RWPE2 (cell line): ENCODE measurements around the gene FRK.

Experiments
- ATAC-seq: fragments of 200-7000 bp; cut with Tn5 transposase; 3 replicates; pipeline ENCODE4 v1.9.1; 2021; ENCODE audit warnings: low read depth
- DNase-seq: peaks from one replicate; pipeline ENCODE4 v3.0.0-alpha.2; 2020; ENCODE audit warnings: low spot score
- H3K27ac ChIP-seq: fragments of 450-650 bp; 2 replicates; pipeline ENCODE4 v1.5.1; 2017; ENCODE audit warnings: mild to moderate bottlenecking; ENCODE audit not compliant: poor library complexity, severe bottlenecking
- H3K27me3 ChIP-seq: fragments of 250-450 bp; sonication (Bioruptor Pico); 2 replicates; pipeline ENCODE4 v1.5.1; 2021; ENCODE audit warnings: mild to moderate bottlenecking, moderate library complexity; ENCODE audit not compliant: insufficient read depth, poor library complexity, severe bottlenecking
- H3K36me3 ChIP-seq: fragments of 250-450 bp; sonication (Bioruptor Pico); 2 replicates; pipeline ENCODE4 v1.5.1; 2020; ENCODE audit warnings: low read depth, mild to moderate bottlenecking, moderate library complexity
- H3K4me1 ChIP-seq: fragments of 250-450 bp; sonication (Bioruptor Pico); 2 replicates; pipeline ENCODE4 v1.5.1; 2021; ENCODE audit warnings: mild to moderate bottlenecking, moderate library complexity; ENCODE audit not compliant: insufficient read depth, poor library complexity, severe bottlenecking
- H3K4me3 ChIP-seq: fragments of 250-450 bp; sonication (Bioruptor Pico); 2 replicates; pipeline ENCODE4 v1.5.1; 2021; ENCODE audit warnings: mild to moderate bottlenecking, moderate library complexity; ENCODE audit not compliant: severe bottlenecking
- H3K9me3 ChIP-seq: fragments of 250-450 bp; sonication (Bioruptor Pico); 2 replicates; pipeline ENCODE4 v1.5.1; 2021; ENCODE audit warnings: mild to moderate bottlenecking, moderate library complexity; ENCODE audit not compliant: severe bottlenecking
- CTCF ChIP-seq: fragments of 450-650 bp; IDR thresholded peaks from one replicate; pipeline ENCODE4 v1.5.1; 2017; ENCODE audit warnings: mild to moderate bottlenecking, moderate library complexity; ENCODE audit not compliant: poor library complexity, severe bottlenecking

Gene FRK

GRCh38 chr6:116033687-116034303 lies 26.9 kb downstream of the FRK start:
- H3K4me1 ChIP-seq, result peaks cover 5% of the 10 kb centered on the region
- no peaks in the 10 kb centered on the region for H3K27me3 ChIP-seq
- no peak overlapping the region for H3K27ac ChIP-seq
- H3K36me3 ChIP-seq, result no peaks in the 10 kb centered on the region
- no peak overlapping the region for H3K4me3 ChIP-seq
- no peaks in the 10 kb centered on the region for H3K9me3 ChIP-seq
- no peak for TF ChIP-seq CTCF
- ATAC-seq (no peak), DNase-seq (no peak)

- no peak for ATAC-seq
- DNase-seq, result no peak
These were observed 29.9 kb downstream of the FRK start for GRCh38 chr6:116030770-116031169.

GRCh38 chr6:116029535-116029934 lies 31.2 kb downstream of the FRK start:
- ATAC-seq, result no peak
- no peaks in the 10 kb centered on the region for H3K36me3 ChIP-seq
- no peaks in the 10 kb centered on the region for H3K27me3 ChIP-seq
- no peak for TF ChIP-seq CTCF
- H3K9me3 ChIP-seq, result no peaks in the 10 kb centered on the region
- no peak for DNase-seq
- no peak overlapping the region for H3K4me3 ChIP-seq
- peaks cover 1% of the 10 kb centered on the region for H3K4me1 ChIP-seq
- no peak overlapping the region for H3K27ac ChIP-seq

More at GRCh38 chr6:116030770-116031169, 29.9 kb downstream of the FRK start:
- no peaks in the 10 kb centered on the region for H3K9me3 ChIP-seq
- peaks cover 5% of the 10 kb centered on the region for H3K4me1 ChIP-seq
- H3K27ac ChIP-seq, result no peak overlapping the region
- TF ChIP-seq CTCF, result no peak
- H3K36me3 ChIP-seq, result no peaks in the 10 kb centered on the region
- H3K4me3 ChIP-seq, result no peak overlapping the region
- H3K27me3 ChIP-seq, result no peaks in the 10 kb centered on the region

GRCh38 chr6:116028233-116028632 lies 32.5 kb downstream of the FRK start:
- Histone ChIP-seq H3K36me3 (no peaks in the 10 kb centered on the region), H3K4me3 (no peak overlapping the region), H3K9me3 (no peaks in the 10 kb centered on the region), H3K27me3 (no peaks in the 10 kb centered on the region), H3K4me1 (no peaks in the 10 kb centered on the region), H3K27ac (no peak overlapping the region)
- DNase-seq (no peak), ATAC-seq (no peak)
- TF ChIP-seq CTCF, result no peak

GRCh38 chr6:116027801-116028200 lies 32.9 kb downstream of the FRK start:
- Histone ChIP-seq H3K36me3 (no peaks in the 10 kb centered on the region), H3K27ac (no peak overlapping the region), H3K4me3 (no peak overlapping the region), H3K27me3 (no peaks in the 10 kb centered on the region), H3K9me3 (no peaks in the 10 kb centered on the region), H3K4me1 (no peaks in the 10 kb centered on the region)
- no peak for DNase-seq
- TF ChIP-seq CTCF, result no peak
- 0 out of 3 replicates have a peak, but pooled peaks have one; percentile 17 for ATAC-seq
